ENCODE measurements around the gene CRHR1.

- TF ChIP-seq POLR2AphosphoS5 (IDR thresholded peaks at IDR 0.05; ENCODE audit: low read depth, low read length): no peak
- TF ChIP-seq IRF3 (IDR thresholded peaks at IDR 0.05; ENCODE audit: low read depth, low read length): no peak
- no peak for TF ChIP-seq CTCF (IDR thresholded peaks at IDR 0.05)
- TF ChIP-seq GABPA (IDR thresholded peaks at IDR 0.05; ENCODE audit: low read depth): no peak
- no peak for TF ChIP-seq MAX (IDR thresholded peaks at IDR 0.05; ENCODE audit: low read depth)
- no peak for TF ChIP-seq TEAD4 (IDR thresholded peaks at IDR 0.05; ENCODE audit: borderline replicate concordance, insufficient read depth)
Measured at GRCh38 chr17:45770632-45771270, 13.4 kb upstream of the CRHR1 start.

Data from SK-N-SH (cell line).